MV-4-11 (cell line): ENCODE results near the gene UBA3.

Experiments
- DNase-seq: peaks from one replicate; lab custom pipeline; 2025; lab: John Stamatoyannopoulos, UW

UBA3 gene

DNA sequence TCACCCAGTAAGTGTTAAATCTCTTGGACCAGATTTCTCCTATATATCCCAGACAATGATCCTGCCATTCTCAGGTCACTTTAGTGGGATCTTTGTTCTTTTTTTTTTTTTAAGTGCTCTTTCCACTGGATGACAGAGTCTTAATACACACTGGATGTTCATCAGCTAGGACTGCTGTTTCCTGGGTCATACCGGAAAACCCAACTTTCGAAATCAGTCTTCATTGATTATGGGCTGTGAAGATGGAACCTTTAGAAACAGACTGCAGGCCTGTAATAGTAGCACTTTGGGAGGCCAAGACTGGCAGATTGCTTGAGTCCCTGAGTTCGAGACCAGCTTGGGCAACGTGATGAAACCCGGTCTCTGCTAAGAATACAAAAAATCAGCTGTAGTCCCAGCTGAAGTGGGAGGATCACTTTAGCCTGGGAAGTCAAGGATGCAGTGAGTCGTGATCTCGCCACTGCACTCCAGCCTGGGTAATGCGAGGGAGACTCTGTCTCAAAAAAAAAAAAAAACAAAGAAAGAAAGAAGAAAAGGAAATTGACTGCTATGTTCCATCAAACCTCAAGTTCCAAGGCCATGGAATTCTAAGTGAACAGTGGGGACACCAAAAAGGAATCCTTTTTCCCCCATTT, 69.0 kb downstream of the UBA3 start:
- peak; percentile 36 for DNase-seq

DNA sequence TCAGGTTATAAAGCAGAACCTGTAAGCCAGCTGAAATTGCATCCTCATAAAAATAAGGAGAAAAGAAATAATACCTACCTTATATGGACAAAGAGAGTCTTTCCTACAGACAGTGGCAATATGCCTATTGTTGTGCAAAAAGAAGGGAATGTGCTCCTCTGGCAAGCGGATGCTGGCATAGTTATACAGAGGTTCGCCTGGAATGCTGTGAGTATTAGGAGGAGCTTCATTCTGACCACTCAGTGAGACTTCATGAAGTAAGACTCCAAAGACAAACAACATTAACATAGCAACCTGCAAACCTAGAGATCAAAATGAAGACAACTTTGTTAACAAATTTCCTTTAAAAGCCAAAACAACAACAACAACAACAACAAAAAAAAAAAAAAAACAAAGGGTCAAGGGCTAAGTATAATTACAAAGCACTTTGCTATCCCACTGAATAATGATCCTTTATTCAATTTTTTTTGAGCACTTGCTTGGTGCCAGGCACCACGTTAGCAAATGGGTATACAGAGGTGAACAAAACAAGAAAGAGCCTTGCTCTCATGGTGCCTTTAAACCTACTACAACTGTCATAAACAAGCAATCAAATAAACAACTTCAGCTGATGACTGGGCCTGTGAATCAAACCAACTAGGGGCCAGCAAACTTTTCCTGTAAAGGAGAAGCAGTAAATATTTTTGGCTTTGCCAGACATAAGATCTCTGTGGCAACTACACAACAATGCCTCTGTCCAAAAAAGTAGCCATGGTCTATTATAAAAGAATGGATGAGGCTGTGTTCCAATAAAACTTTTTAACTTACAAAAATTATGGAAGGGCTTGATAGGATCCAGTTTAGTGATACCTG, 70.4 kb downstream of the UBA3 start:
- no peak for DNase-seq

GRCh38 chr3:69008980-69009379, 71.2 kb downstream of the UBA3 start:
- no peak for DNase-seq

- DNase-seq, result no peak
Measured at GRCh38 chr3:69005791-69006482, 74.2 kb downstream of the UBA3 start.

- DNase-seq, result no peak
Measured at GRCh38 chr3:69005071-69005790, 74.9 kb downstream of the UBA3 start.
